Mesenchymal stem cell (in vitro differentiated cells and primary cell): ENCODE data around the gene JPH3.

Experiments used
- DNase-seq: peaks from one replicate; pipeline ENCODE4 v3.0.0-alpha.2; 2013
- H2AFZ ChIP-seq: one replicate; pipeline ENCODE4 v1.6.1; 2013; ENCODE audit warnings: low read depth, mild to moderate bottlenecking, control low read depth, inconsistent platforms, low read length, moderate library complexity
- H2AK5ac ChIP-seq: 2 replicates; pipeline ENCODE4 v1.6.1; 2013; ENCODE audit warnings: low read length, moderate library complexity, mild to moderate bottlenecking, inconsistent platforms; ENCODE audit not compliant: severe bottlenecking
- H2BK120ac ChIP-seq: one replicate; pipeline ENCODE4 v1.6.1; 2013; ENCODE audit warnings: low read depth, mild to moderate bottlenecking, inconsistent platforms, low read length, moderate library complexity
- H2BK12ac ChIP-seq, 2 experiments: one replicate each; pipeline ENCODE4 v1.6.1; 2013; ENCODE audit warnings: inconsistent platforms in 2 of 2, low read length in 2 of 2, mild to moderate bottlenecking in 2 of 2, moderate library complexity in 2 of 2, control low read depth in 1 of 2
- H2BK15ac ChIP-seq: one replicate; pipeline ENCODE4 v1.6.1; 2013; ENCODE audit warnings: mild to moderate bottlenecking, low read depth, inconsistent platforms; ENCODE audit not compliant: poor library complexity, severe bottlenecking
- H2BK5ac ChIP-seq: 2 replicates; pipeline ENCODE4 v1.6.1; 2013; ENCODE audit warnings: low read depth, mild to moderate bottlenecking, low read length, control low read depth, inconsistent platforms; ENCODE audit not compliant: poor library complexity, severe bottlenecking
- H3K14ac ChIP-seq, 2 experiments: one replicate each; pipeline ENCODE4 v1.6.1; 2013; ENCODE audit warnings: inconsistent platforms in 2 of 2, low read length in 2 of 2, control low read depth in 1 of 2, mild to moderate bottlenecking in 1 of 2, moderate library complexity in 1 of 2
- H3K18ac ChIP-seq, 2 experiments: one replicate each; pipeline ENCODE4 v1.6.1; 2013; ENCODE audit warnings: inconsistent platforms in 2 of 2, low read length in 2 of 2, control low read depth in 1 of 2, low read depth in 1 of 2, mild to moderate bottlenecking in 1 of 2
- H3K23ac ChIP-seq, 2 experiments: one replicate each; pipeline ENCODE4 v1.6.1; 2013; ENCODE audit warnings: inconsistent platforms in 2 of 2, low read length in 2 of 2, mild to moderate bottlenecking in 2 of 2, moderate library complexity in 2 of 2, control low read depth in 1 of 2
- H3K27ac ChIP-seq: 2 replicates; pipeline ENCODE4 v1.5.1; 2013; ENCODE audit warnings: mild to moderate bottlenecking, moderate library complexity, low read length, control low read depth, inconsistent platforms; ENCODE audit not compliant: poor library complexity, severe bottlenecking
- H3K27me3 ChIP-seq, 2 experiments: 2 replicates each; pipeline versions ENCODE4 v1.6.1 to v1.7.0; 2013; ENCODE audit warnings: low read length in 2 of 2, mild to moderate bottlenecking in 2 of 2, moderate library complexity in 2 of 2, control low read depth in 1 of 2, inconsistent platforms in 1 of 2; ENCODE audit not compliant: control insufficient read depth in 1 of 2, insufficient read depth in 1 of 2
- H3K36me3 ChIP-seq, 2 experiments: 2 replicates each; pipeline versions ENCODE4 v1.6.1 to v1.7.0; 2013; ENCODE audit warnings: low read length in 2 of 2, control low read depth in 1 of 2, inconsistent platforms in 1 of 2, low read depth in 1 of 2, mild to moderate bottlenecking in 1 of 2; ENCODE audit not compliant: insufficient read depth in 2 of 2, control insufficient read depth in 1 of 2
- H3K4ac ChIP-seq, 2 experiments: one replicate each; pipeline ENCODE4 v1.6.1; 2013; ENCODE audit warnings: inconsistent platforms in 2 of 2, low read length in 2 of 2, mild to moderate bottlenecking in 2 of 2, moderate library complexity in 2 of 2, control low read depth in 1 of 2, low read depth in 1 of 2
- H3K4me1 ChIP-seq: 2 replicates; pipeline ENCODE4 v1.6.1; 2013; ENCODE audit warnings: low read depth, low read length, control low read depth; ENCODE audit not compliant: control insufficient read depth, insufficient read depth
- H3K4me2 ChIP-seq: 2 replicates; pipeline ENCODE4 v1.6.1; 2013; ENCODE audit warnings: low read length, mild to moderate bottlenecking, inconsistent platforms; ENCODE audit not compliant: poor library complexity, severe bottlenecking
- H3K4me3 ChIP-seq, 2 experiments: 2 replicates each; pipeline versions ENCODE4 v1.5.1 to v1.7.0; 2013; ENCODE audit warnings: low read length in 2 of 2, mild to moderate bottlenecking in 2 of 2, control low read depth in 1 of 2, low read depth in 1 of 2; ENCODE audit not compliant: insufficient read depth in 1 of 2
- H3K79me1 ChIP-seq: replicated peaks from 2 replicates; pipeline ENCODE4 v1.6.1; 2013; ENCODE audit warnings: mild to moderate bottlenecking, control low read depth, low read length, inconsistent platforms; ENCODE audit not compliant: poor library complexity, severe bottlenecking
- H3K9ac ChIP-seq: 2 replicates; pipeline ENCODE4 v1.7.0; 2013; ENCODE audit warnings: mild to moderate bottlenecking, low read length, moderate library complexity
- H3K9me3 ChIP-seq: 2 replicates; pipeline ENCODE4 v1.7.0; 2013; ENCODE audit warnings: mild to moderate bottlenecking, low read length; ENCODE audit not compliant: control insufficient read depth
- H4K8ac ChIP-seq: one replicate; pipeline ENCODE4 v1.6.1; 2013; ENCODE audit warnings: inconsistent platforms, mild to moderate bottlenecking, low read length, moderate library complexity
- H4K91ac ChIP-seq: one replicate; pipeline ENCODE4 v1.6.1; 2013; ENCODE audit warnings: mild to moderate bottlenecking, low read length, inconsistent platforms
- WGBS: methylation state at CpG from one replicate; pipeline ENCODE4 v1.1.7; 2013; ENCODE audit warnings: mixed read lengths; 5-methylcytosine and 5-hydroxymethylcytosine counted together

JPH3 gene

DNA sequence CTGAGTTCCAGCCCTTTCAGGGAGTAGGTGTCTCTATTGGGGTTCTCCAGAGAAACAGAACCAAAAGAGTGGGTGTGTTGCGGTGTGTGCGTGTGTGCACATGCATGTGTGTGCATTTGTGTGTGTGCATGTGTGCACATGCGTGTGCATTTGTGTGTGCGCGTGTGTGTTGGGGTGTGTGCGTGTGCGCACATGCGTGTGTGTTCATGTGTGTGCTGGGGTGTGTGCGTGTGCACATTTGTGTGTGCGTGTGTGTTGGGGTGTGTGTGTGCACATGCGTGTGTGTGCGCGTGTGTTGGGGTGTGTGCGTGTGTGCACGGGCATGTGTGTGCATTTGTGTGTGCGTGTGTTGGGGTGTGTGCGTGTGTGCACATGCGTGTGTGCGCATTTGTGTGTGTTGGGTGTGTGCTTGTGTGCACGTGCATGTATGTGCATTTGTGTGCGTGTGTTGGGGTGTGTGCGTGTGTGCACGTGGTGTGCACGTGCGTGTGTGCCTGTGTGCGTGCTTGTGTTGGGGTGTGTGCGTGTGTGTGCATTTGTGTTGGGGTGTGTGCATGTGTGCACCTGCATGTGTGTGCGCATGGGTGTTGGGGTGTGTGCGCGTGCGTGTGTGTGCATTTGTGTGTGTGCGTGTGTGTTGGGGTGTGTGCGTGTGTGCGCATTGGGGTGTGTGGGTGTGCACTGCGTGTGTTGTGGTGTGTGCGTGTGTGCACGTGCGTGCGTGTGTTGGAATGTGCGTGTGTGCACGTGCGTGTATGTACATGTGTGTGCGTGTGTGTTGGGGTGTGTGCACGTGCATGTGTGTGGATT lies 38.4 kb upstream of the JPH3 start:
- no peak overlapping the region for H3K4me2 ChIP-seq
- H2AK5ac ChIP-seq = no peak overlapping the region
- H2BK5ac ChIP-seq = no peak overlapping the region
- no peak overlapping the region for H3K4ac ChIP-seq
- H3K36me3 ChIP-seq = no peaks in the 10 kb centered on the region
- no peaks in the 10 kb centered on the region for H3K9me3 ChIP-seq
- H2BK15ac ChIP-seq = no peak overlapping the region
- H3K14ac ChIP-seq = peak overlapping the region in 1 of 2 experiments; percentile 88
- H3K23ac ChIP-seq = no peak overlapping the region
- H4K91ac ChIP-seq = peak overlapping the region; percentile 35
- no peak overlapping the region for H2BK12ac ChIP-seq
- peaks cover 0 to 11% of the 10 kb centered on the region in 2 experiments for H3K27me3 ChIP-seq
- peak overlapping the region in 1 of 2 experiments; percentile 46 for H3K18ac ChIP-seq
- no peaks in the 10 kb centered on the region for H3K79me1 ChIP-seq
- H3K4me3 ChIP-seq = peak overlapping the region in 1 of 2 experiments; percentile 14
- H2AFZ ChIP-seq = no peak overlapping the region
- no peak overlapping the region for H3K27ac ChIP-seq
- H4K8ac ChIP-seq = no peak overlapping the region
- no peak overlapping the region for H2BK120ac ChIP-seq
- no peak for DNase-seq
- no peak overlapping the region for H3K9ac ChIP-seq
- 84% methylated on average over 43 of the region's 44 CpGs for WGBS
- H3K4me1 ChIP-seq = peaks cover 2% of the 10 kb centered on the region

DNA sequence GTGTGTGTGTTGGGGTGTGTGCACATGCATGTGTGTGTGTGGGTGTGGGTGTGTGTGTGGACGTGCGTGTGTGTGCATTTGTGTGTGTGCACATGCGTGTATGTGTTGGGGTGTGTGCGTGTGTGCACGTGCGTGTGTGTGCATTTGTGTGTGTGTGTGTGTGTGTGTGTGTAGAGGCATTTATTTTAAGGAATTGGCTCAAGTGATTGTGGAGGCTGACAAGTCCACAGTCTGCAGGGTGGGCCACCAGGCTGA lies 37.9 kb upstream of the JPH3 start:
- no peak overlapping the region for H3K9ac ChIP-seq
- no peak overlapping the region for H2BK12ac ChIP-seq
- no peak overlapping the region for H2AK5ac ChIP-seq
- no peak overlapping the region for H2BK15ac ChIP-seq
- peaks cover 0 to 11% of the 10 kb centered on the region in 2 experiments for H3K27me3 ChIP-seq
- no peaks in the 10 kb centered on the region for H3K9me3 ChIP-seq
- no peaks in the 10 kb centered on the region for H3K36me3 ChIP-seq
- H4K91ac ChIP-seq = no peak overlapping the region
- DNase-seq = no peak
- peak overlapping the region in 1 of 2 experiments; percentile 88 for H3K14ac ChIP-seq
- H3K79me1 ChIP-seq = no peaks in the 10 kb centered on the region
- peaks cover 2% of the 10 kb centered on the region for H3K4me1 ChIP-seq
- H3K27ac ChIP-seq = no peak overlapping the region
- no peak overlapping the region for H2BK5ac ChIP-seq
- no peak overlapping the region for H4K8ac ChIP-seq
- H2BK120ac ChIP-seq = no peak overlapping the region
- H3K18ac ChIP-seq = peak overlapping the region in 1 of 2 experiments; percentile 46
- no peak overlapping the region for H2AFZ ChIP-seq
- H3K4me3 ChIP-seq = no peak overlapping the region
- no peak overlapping the region for H3K4me2 ChIP-seq
- 94% methylated on average over 6 of the region's 6 CpGs for WGBS
- H3K4ac ChIP-seq = no peak overlapping the region
- H3K23ac ChIP-seq = no peak overlapping the region

DNA sequence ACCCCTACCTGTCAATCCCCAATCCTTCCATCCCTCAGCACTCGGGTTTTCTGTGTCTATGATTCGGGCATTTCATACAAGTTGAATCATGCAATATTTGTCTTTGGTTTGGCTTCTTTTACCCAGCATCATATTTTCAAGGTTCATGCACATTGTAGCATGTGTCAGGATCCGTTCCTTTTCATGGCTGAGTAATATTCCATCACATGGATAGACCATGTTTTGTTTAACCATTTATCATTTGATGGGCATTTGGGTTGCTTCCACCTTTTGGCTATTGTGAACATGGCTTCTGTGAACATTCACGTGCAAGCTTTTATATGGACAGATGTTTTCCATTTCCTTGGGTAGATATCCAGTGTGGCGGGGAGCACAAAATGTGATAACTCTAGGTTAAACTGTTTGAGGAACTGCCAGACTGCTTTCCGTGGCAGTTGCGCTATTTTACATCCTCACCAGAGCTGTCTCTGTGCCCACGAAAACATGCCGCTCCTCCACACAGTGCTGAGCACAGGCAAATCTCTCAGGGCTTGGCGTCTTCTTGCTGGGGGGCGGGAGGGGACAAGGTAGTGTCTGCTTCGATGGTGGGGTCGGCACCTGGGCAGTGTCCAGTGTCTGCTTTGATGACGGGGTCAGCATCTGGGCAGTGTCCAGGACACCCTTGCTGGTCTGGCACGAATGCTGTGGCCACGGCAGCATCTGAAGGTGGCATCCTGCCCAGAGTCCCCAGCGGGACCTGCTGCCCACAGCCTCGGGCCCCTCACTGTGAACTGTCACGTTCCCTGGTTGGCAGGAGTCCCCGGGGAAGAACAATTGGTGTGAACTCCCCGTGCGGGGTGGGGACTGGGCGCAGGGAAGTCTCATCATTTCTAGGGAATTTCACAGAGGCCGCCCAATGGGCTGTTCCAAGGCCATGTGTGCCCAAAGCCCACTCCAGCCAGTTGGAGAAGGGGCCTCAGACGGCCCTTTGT lies 32.4 kb upstream of the JPH3 start:
- Histone ChIP-seq H3K14ac (no peak overlapping the region), H3K36me3 (no peaks in the 10 kb centered on the region), H3K18ac (no peak overlapping the region), H3K4me1 (peaks cover 5% of the 10 kb centered on the region), H3K4me3 (no peak overlapping the region), H2AFZ (no peak overlapping the region), H4K8ac (no peak overlapping the region), H3K9ac (no peak overlapping the region), H3K4ac (no peak overlapping the region), H2BK15ac (peak overlapping the region; percentile 65), H2BK5ac (no peak overlapping the region), H3K9me3 (no peaks in the 10 kb centered on the region), H2BK12ac (no peak overlapping the region), H3K79me1 (no peaks in the 10 kb centered on the region), H3K23ac (peak overlapping the region in 1 of 2 experiments; percentile 5), H3K27ac (no peak overlapping the region), H4K91ac (no peak overlapping the region), H2AK5ac (no peak overlapping the region), H2BK120ac (no peak overlapping the region), H3K27me3 (peaks cover 3 to 13% of the 10 kb centered on the region in 2 experiments), H3K4me2 (no peak overlapping the region)
- 89% methylated on average over 24 of the region's 25 CpGs for WGBS
- no peak for DNase-seq

DNA sequence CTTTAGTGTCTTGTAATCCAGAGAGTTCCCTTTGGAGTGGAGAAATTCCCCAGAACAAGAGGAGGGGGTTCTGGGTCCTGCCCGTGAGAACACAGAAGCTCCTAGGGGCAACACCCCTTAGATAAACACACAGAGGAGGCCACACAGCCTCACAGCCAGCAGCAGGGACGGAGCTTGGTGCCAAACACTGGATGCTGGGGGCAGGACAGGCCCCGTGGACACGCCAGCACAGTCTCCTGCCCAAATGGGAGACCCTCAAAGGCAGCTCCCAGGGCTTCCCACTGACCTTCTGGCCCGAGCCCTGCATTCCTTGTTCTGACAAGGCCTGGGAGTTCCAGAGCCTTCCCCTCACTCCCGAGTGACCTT lies 31.8 kb upstream of the JPH3 start:
- no peak overlapping the region for H3K14ac ChIP-seq
- H2BK5ac ChIP-seq = no peak overlapping the region
- no peak overlapping the region for H3K4me2 ChIP-seq
- peak overlapping the region in 1 of 2 experiments; percentile 43 for H3K4ac ChIP-seq
- H3K79me1 ChIP-seq = no peaks in the 10 kb centered on the region
- peak overlapping the region; percentile 56 for H4K91ac ChIP-seq
- peak overlapping the region; percentile 29 for H4K8ac ChIP-seq
- peak overlapping the region; percentile 65 for H2BK15ac ChIP-seq
- H2BK12ac ChIP-seq = peak overlapping the region in 1 of 2 experiments; percentile 66
- H2AFZ ChIP-seq = no peak overlapping the region
- no peak for DNase-seq
- no peak overlapping the region for H2AK5ac ChIP-seq
- H3K36me3 ChIP-seq = no peaks in the 10 kb centered on the region
- no peak overlapping the region for H3K27ac ChIP-seq
- peak overlapping the region in 1 of 2 experiments; percentile 63 for H3K18ac ChIP-seq
- no peak overlapping the region for H3K4me3 ChIP-seq
- no peaks in the 10 kb centered on the region for H3K9me3 ChIP-seq
- H2BK120ac ChIP-seq = no peak overlapping the region
- WGBS = 82% methylated on average over 6 of the region's 6 CpGs
- H3K27me3 ChIP-seq = peaks cover 9 to 13% of the 10 kb centered on the region in 2 experiments
- no peak overlapping the region for H3K23ac ChIP-seq
- no peak overlapping the region for H3K9ac ChIP-seq
- peaks cover 7% of the 10 kb centered on the region for H3K4me1 ChIP-seq
